Activated T-cell treated with anti-CD3 and anti-CD28 coated beads, Interleukin-2, amount 50 U/mL, for 4 hours (primary cell): ENCODE measurements around the gene SLC25A48. TPM values are rescaled to one million over a fixed set of nuclear protein-coding genes. Genes with fewer than 3 reads are reported as not detected.

Experiments
- ATAC-seq, 2 donors: fragments of 200-7000 bp; cut with Tn5 transposase; one replicate each; pipeline ENCODE4 v1.10.0; 2021
- DNase-seq: peaks from one replicate; pipeline ENCODE4 v3.0.0-alpha.2; 2020
- H3K27me3 Mint-ChIP-seq: one replicate; pipeline ENCODE4 v1.8.0; 2021; ENCODE audit warnings: low read depth, mixed read lengths
- H3K36me3 Mint-ChIP-seq: one replicate; pipeline ENCODE4 v1.8.0; 2022; ENCODE audit warnings: mixed read lengths; ENCODE audit not compliant: insufficient read depth
- H3K4me1 Mint-ChIP-seq: one replicate; pipeline ENCODE4 v1.8.0; 2021; ENCODE audit warnings: low read depth, mixed read lengths
- H3K4me3 Mint-ChIP-seq: one replicate; pipeline ENCODE4 v1.8.0; 2021; ENCODE audit warnings: mild to moderate bottlenecking, moderate library complexity, mixed read lengths
- H3K9me3 Mint-ChIP-seq: one replicate; pipeline ENCODE4 v1.8.0; 2021; ENCODE audit warnings: mixed read lengths
- total RNA-seq, 3 donors: library from RNA; stranded (reverse); gene quantifications; one replicate each; pipeline ENCODE4 v1.2.1, GENCODE V29; 2021

SLC25A48 gene, protein sequence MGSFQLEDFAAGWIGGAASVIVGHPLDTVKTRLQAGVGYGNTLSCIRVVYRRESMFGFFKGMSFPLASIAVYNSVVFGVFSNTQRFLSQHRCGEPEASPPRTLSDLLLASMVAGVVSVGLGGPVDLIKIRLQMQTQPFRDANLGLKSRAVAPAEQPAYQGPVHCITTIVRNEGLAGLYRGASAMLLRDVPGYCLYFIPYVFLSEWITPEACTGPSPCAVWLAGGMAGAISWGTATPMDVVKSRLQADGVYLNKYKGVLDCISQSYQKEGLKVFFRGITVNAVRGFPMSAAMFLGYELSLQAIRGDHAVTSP
- total RNA-seq: not detected

DNA sequence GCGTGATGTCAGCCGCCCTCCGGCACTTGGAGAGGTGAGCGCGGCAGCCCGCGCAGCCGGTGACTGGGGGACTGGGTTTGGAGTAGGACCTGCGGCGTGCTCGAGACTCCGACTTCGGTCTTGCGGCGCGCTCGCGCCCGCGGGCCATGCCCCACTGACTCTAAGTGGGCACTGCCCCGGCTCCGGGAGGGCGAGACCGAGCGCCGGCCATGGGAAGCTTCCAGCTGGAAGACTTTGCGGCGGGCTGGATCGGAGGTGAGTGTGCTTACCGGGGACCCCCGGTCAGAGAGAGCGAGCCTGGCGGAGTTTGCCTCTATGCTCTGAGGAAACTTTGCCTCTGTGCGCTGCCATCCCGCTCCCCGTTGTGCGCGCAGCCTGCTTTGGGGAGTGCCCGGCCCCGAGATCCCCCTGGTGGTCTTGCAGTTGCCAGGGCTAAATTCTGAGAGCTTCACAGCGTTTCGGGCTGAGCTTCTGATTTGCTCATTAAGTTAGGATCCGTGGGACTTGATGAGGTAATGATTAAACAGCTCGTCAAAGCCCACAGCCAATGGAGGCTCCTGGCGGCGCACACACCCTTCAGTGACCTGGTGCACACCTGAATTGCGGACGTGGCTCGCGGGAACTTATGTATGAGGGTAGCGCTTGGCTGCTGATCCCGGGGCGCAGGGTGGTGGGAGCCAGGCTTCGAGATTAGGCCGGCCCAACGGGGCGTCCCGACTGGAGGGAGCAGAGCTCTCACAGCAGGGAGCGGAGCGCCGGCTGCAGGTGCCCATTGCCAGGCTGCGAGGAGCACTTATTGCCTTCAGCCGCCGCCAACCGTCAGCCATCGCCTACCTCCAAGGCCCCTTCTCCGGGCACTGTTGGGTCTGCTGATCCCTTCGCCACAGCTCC, at the start of gene SLC25A48:
Gene SLC25A48 (plus strand): TSS at position 25 of the 891 bp plus-strand sequence. CDS start 185 bp downstream, at position 210.
- H3K4me3 Mint-ChIP-seq: no peak within 1 kb of the TSS
- no peaks in the 10 kb centered on the region for H3K36me3 Mint-ChIP-seq
- peaks cover 4% of the 10 kb centered on the region for H3K4me1 Mint-ChIP-seq
- H3K9me3 Mint-ChIP-seq: peaks cover 5% of the 10 kb centered on the region
- peaks cover 49% of the 10 kb centered on the region for H3K27me3 Mint-ChIP-seq
- ATAC-seq: peak; percentile 82 to 83
- DNase-seq: no peak

DNA sequence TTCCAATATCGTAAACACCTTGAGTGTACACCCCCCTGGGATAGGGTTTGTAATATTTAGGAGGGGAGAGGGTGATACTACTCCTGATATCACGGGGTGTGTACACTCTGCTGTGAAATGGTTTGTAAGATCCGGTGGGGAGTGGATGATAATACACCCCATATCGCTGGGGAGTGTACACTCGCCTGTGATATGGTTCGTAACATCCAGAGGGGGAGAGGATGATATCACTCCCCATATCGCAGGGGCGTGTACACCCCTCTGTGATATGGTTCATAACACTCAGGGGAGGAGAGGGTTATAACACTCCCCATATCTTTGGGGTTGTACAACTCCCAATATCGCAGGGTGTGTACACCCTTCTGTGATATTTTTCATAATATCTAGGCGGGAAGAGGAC, 33.8 kb upstream of the SLC25A48 start:
- Mint-ChIP-seq H3K27me3 (peaks cover 24% of the 10 kb centered on the region), H3K9me3 (no peaks in the 10 kb centered on the region), H3K36me3 (no peaks in the 10 kb centered on the region), H3K4me1 (no peaks in the 10 kb centered on the region), H3K4me3 (no peak overlapping the region)
- ATAC-seq: peak in 1 of 2 donors; percentile 36
- DNase-seq: no peak

- Mint-ChIP-seq H3K36me3 (no peaks in the 10 kb centered on the region), H3K27me3 (peaks cover 17% of the 10 kb centered on the region), H3K4me3 (no peak overlapping the region), H3K9me3 (no peaks in the 10 kb centered on the region), H3K4me1 (no peaks in the 10 kb centered on the region)
- ATAC-seq (no peak), DNase-seq (no peak)
These were observed 24.1 kb upstream of the SLC25A48 start for GRCh38 chr5:135810188-135810943.

GRCh38 chr5:135811007-135811406, 23.5 kb upstream of the SLC25A48 start:
- Mint-ChIP-seq H3K27me3 (peaks cover 17% of the 10 kb centered on the region), H3K4me1 (no peaks in the 10 kb centered on the region), H3K4me3 (no peak overlapping the region), H3K9me3 (no peaks in the 10 kb centered on the region), H3K36me3 (no peaks in the 10 kb centered on the region)
- ATAC-seq (no peak), DNase-seq (no peak)

GRCh38 chr5:135813758-135814157, 20.7 kb upstream of the SLC25A48 start:
- Mint-ChIP-seq H3K36me3 (no peaks in the 10 kb centered on the region), H3K9me3 (no peaks in the 10 kb centered on the region), H3K4me3 (no peak overlapping the region), H3K4me1 (no peaks in the 10 kb centered on the region), H3K27me3 (peaks cover 15% of the 10 kb centered on the region)
- no peak for ATAC-seq
- DNase-seq: no peak

DNA sequence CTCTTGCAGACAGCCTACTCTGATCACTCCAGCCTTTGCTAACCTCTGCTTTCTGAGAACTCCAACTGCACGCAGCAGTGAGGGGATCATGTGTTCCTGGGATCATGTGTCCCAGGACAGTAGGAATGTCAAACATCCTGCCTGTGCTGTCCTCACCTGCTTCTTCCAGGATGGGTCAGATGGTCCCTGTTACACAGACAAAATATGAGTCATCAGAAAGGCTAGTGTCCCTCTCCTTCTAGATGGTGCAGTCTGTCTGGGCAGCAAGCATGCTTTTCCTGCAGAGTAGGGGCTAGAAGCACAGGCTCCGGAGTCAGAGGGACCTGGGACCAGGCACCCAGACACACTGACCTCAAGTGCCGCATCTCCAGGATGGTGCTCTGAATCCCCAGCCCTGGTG, 20.1 kb upstream of the SLC25A48 start:
- Mint-ChIP-seq H3K4me3 (no peak overlapping the region), H3K27me3 (peaks cover 15% of the 10 kb centered on the region), H3K9me3 (no peaks in the 10 kb centered on the region), H3K36me3 (no peaks in the 10 kb centered on the region), H3K4me1 (no peaks in the 10 kb centered on the region)
- ATAC-seq (no peak), DNase-seq (no peak)

GRCh38 chr5:135814812-135815211, 19.7 kb upstream of the SLC25A48 start:
- Mint-ChIP-seq H3K36me3 (no peaks in the 10 kb centered on the region), H3K4me3 (no peak overlapping the region), H3K4me1 (no peaks in the 10 kb centered on the region), H3K9me3 (no peaks in the 10 kb centered on the region), H3K27me3 (peaks cover 15% of the 10 kb centered on the region)
- no peak for ATAC-seq
- no peak for DNase-seq

GRCh38 chr5:135821061-135821801, 13.2 kb upstream of the SLC25A48 start:
- Mint-ChIP-seq H3K36me3 (no peaks in the 10 kb centered on the region), H3K4me1 (no peaks in the 10 kb centered on the region), H3K27me3 (peaks cover 4% of the 10 kb centered on the region), H3K9me3 (no peaks in the 10 kb centered on the region), H3K4me3 (no peak overlapping the region)
- ATAC-seq: no peak
- DNase-seq: no peak

- peaks cover 4% of the 10 kb centered on the region for H3K27me3 Mint-ChIP-seq
- H3K9me3 Mint-ChIP-seq: no peaks in the 10 kb centered on the region
- no peaks in the 10 kb centered on the region for H3K36me3 Mint-ChIP-seq
- no peak overlapping the region for H3K4me3 Mint-ChIP-seq
- DNase-seq (no peak), ATAC-seq (no peak)
- H3K4me1 Mint-ChIP-seq: no peaks in the 10 kb centered on the region
These were observed 12.7 kb upstream of the SLC25A48 start for GRCh38 chr5:135821802-135822201.

GRCh38 chr5:135822286-135822685, 12.2 kb upstream of the SLC25A48 start:
- Mint-ChIP-seq H3K9me3 (no peaks in the 10 kb centered on the region), H3K4me3 (no peak overlapping the region), H3K36me3 (no peaks in the 10 kb centered on the region), H3K4me1 (no peaks in the 10 kb centered on the region), H3K27me3 (peaks cover 4% of the 10 kb centered on the region)
- no peak for DNase-seq
- no peak for ATAC-seq

DNA sequence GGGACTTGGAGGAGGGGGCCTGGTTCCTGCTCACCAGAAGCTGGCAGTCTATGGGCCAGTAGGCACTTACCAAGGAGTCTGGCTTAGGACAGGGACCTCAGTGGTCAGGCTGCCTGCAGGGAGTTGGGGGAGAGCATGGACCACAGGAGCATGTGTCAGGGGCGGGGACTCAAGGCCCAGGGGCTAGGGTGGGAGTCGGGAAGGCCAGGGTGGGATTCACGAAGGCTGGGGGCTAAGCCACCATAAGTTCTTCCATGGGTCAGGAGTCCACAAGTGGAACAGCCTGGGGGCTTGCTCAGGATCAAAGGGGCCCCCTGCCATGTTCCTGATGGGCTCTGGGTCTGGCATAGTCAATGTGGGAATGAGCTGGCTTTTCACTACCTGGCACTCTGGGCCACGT, 11.5 kb upstream of the SLC25A48 start:
- H3K27me3 Mint-ChIP-seq: peaks cover 4% of the 10 kb centered on the region
- no peak for ATAC-seq

GRCh38 chr5:135823881-135824280, 10.6 kb upstream of the SLC25A48 start:
- Mint-ChIP-seq H3K4me3 (no peak overlapping the region), H3K9me3 (no peaks in the 10 kb centered on the region)
- ATAC-seq: no peak

More for the DNA sequence above, 11.5 kb upstream of the SLC25A48 start:
- Mint-ChIP-seq H3K4me1 (no peaks in the 10 kb centered on the region), H3K9me3 (no peaks in the 10 kb centered on the region), H3K4me3 (no peak overlapping the region), H3K36me3 (no peaks in the 10 kb centered on the region)
- DNase-seq: no peak

GRCh38 chr5:135824541-135825041, 9.9 kb upstream of the SLC25A48 start:
- Mint-ChIP-seq H3K36me3 (no peaks in the 10 kb centered on the region), H3K27me3 (peaks cover 5% of the 10 kb centered on the region), H3K4me3 (no peak overlapping the region), H3K9me3 (no peaks in the 10 kb centered on the region), H3K4me1 (no peaks in the 10 kb centered on the region)
- ATAC-seq: no peak
- DNase-seq: no peak

More at GRCh38 chr5:135823881-135824280, 10.6 kb upstream of the SLC25A48 start:
- Mint-ChIP-seq H3K36me3 (no peaks in the 10 kb centered on the region), H3K4me1 (no peaks in the 10 kb centered on the region), H3K27me3 (peaks cover 5% of the 10 kb centered on the region)
- no peak for DNase-seq
